CD4-positive, alpha-beta memory T cell (primary cell): ENCODE measurements around the gene P3H2. TPM values are rescaled to one million over a fixed set of nuclear protein-coding genes. Genes with fewer than 3 reads are reported as not detected.

Source experiments
- CTCF ChIA-PET: fragments of 350-600 bp; sonication (Branson Sonifier 250); formaldehyde crosslinking; loops from one replicate; lab custom pipeline; 2021; ENCODE audit warnings: inconsistent platforms; ENCODE audit not compliant: partially characterized antibody; lab: Charles Lee
- POLR2A ChIA-PET: fragments of 350-600 bp; sonication (Branson Sonifier 250); formaldehyde crosslinking; loops from one replicate; lab custom pipeline; 2021; ENCODE audit not compliant: partially characterized antibody; lab: Charles Lee
- DNase-seq, 5 donors: peaks; one replicate each; pipeline versions ENCODE4 v3.0.0 to v3.0.0-alpha.2; 2020 to 2022; ENCODE audit warnings: mixed read lengths in 1 of 5
- H3K27ac ChIP-seq: one replicate; pipeline ENCODE4 v1.7.0; 2013; ENCODE audit warnings: low read depth, low read length
- H3K27me3 ChIP-seq: 2 replicates; pipeline ENCODE4 v1.7.0; 2013; ENCODE audit warnings: mild to moderate bottlenecking, low read length, moderate library complexity; ENCODE audit not compliant: insufficient read depth
- H3K36me3 ChIP-seq: 2 replicates; pipeline ENCODE4 v1.7.0; 2013; ENCODE audit warnings: mild to moderate bottlenecking, low read length, moderate library complexity; ENCODE audit not compliant: insufficient read depth
- H3K4me1 ChIP-seq: 2 replicates; pipeline ENCODE4 v1.7.0; 2013; ENCODE audit warnings: mild to moderate bottlenecking, low read length, moderate library complexity; ENCODE audit not compliant: insufficient read depth
- H3K4me3 ChIP-seq, 2 donors: one replicate each; pipeline ENCODE4 v1.7.0; 2013; ENCODE audit warnings: low read length in 2 of 2, mild to moderate bottlenecking in 1 of 2
- H3K9me3 ChIP-seq, 2 donors: one replicate each; pipeline ENCODE4 v1.7.0; 2013; ENCODE audit warnings: low read length in 2 of 2, control low read depth in 1 of 2; ENCODE audit not compliant: control insufficient read depth in 1 of 2
- H3K27ac Mint-ChIP-seq, 7 donors: one replicate each; pipeline ENCODE4 v1.8.0; 2020 to 2021; ENCODE audit warnings: mixed read lengths in 7 of 7, mild to moderate bottlenecking in 6 of 7, inconsistent platforms in 3 of 7, moderate library complexity in 3 of 7
- H3K27me3 Mint-ChIP-seq, 2 donors: one replicate each; pipeline ENCODE4 v1.8.0; 2020 to 2021; ENCODE audit warnings: mixed read lengths in 2 of 2
- H3K36me3 Mint-ChIP-seq, 2 donors: one replicate each; pipeline ENCODE4 v1.8.0; 2020 to 2021; ENCODE audit warnings: mixed read lengths in 2 of 2, inconsistent platforms in 1 of 2, mild to moderate bottlenecking in 1 of 2
- H3K4me1 Mint-ChIP-seq, 4 donors: one replicate each; pipeline ENCODE4 v1.8.0; 2020 to 2021; ENCODE audit warnings: mixed read lengths in 4 of 4, mild to moderate bottlenecking in 1 of 4
- H3K4me3 Mint-ChIP-seq, 8 donors: one replicate each; pipeline ENCODE4 v1.8.0; 2020 to 2021; ENCODE audit warnings: mixed read lengths in 8 of 8, mild to moderate bottlenecking in 7 of 8, moderate library complexity in 6 of 8, inconsistent platforms in 3 of 8
- H3K9me3 Mint-ChIP-seq, 8 donors: one replicate each; pipeline ENCODE4 v1.8.0; 2020 to 2021; ENCODE audit warnings: mixed read lengths in 8 of 8, mild to moderate bottlenecking in 5 of 8, inconsistent platforms in 3 of 8, moderate library complexity in 1 of 8
- intact Hi-C: fragments of 100-400 bp; cut with micrococcal nuclease; formaldehyde crosslinking; loops from one replicate; pipeline ENCODE4 v1.15.1; 2023
- polyA plus RNA-seq, 2 donors: library from polyadenylated mRNA; unstranded; fragments of 300-500 nt; fragmentation: Illumina TruSeq; gene quantifications; one replicate each; pipeline ENCODE4 v1.2.3, GENCODE V29; 2021
- total RNA-seq, 2 experiments: library from RNA; stranded (reverse); gene quantifications; one replicate each; pipeline ENCODE4 v1.2.3, GENCODE V29; 2021

P3H2 gene
- total and polyA plus RNA-seq, 4 experiments from 2014 or later, result not detected

- Mint-ChIP-seq H3K9me3 (peaks cover 0 to 2% (median 0%) of the 10 kb centered on the region in 8 donors), H3K4me1 (peaks cover 0 to 2% (median under 1%) of the 10 kb centered on the region in 4 donors), H3K27ac (no peak overlapping the region), H3K36me3 (no peaks in the 10 kb centered on the region), H3K4me3 (no peak overlapping the region), H3K27me3 (peaks cover 14 to 21% of the 10 kb centered on the region in 2 donors)
- Histone ChIP-seq H3K4me3 (no peak overlapping the region), H3K9me3 (no peaks in the 10 kb centered on the region), H3K36me3 (no peaks in the 10 kb centered on the region), H3K27me3 (no peaks in the 10 kb centered on the region), H3K4me1 (no peaks in the 10 kb centered on the region), H3K27ac (no peak overlapping the region)
- DNase-seq, result no peak
- ChIA-PET POLR2A (no interaction called here), CTCF (interaction anchor here (0.7 kb wide), 1 partner anchor 217 kb away, joined by 3 read pairs; no protein-coding TSS in a partner anchor)
- intact Hi-C loops, result no loop called here
Measured at GRCh38 chr3:190125436-190126068, 4.9 kb upstream of the P3H2 start.

GRCh38 chr3:190124067-190124466 is 3.4 kb upstream of the P3H2 start:
- no peak for DNase-seq
- H3K27me3 Mint-ChIP-seq, result peaks cover 21 to 29% of the 10 kb centered on the region in 2 donors
- ChIA-PET POLR2A (no interaction called here), CTCF (no interaction called here)
- no peak overlapping the region for H3K4me3 Mint-ChIP-seq
- H3K4me1 Mint-ChIP-seq, result peaks cover 4 to 9% (median 8%) of the 10 kb centered on the region in 4 donors
- no peak overlapping the region for H3K27ac Mint-ChIP-seq
- no peak overlapping the region for H3K4me3 ChIP-seq
- H3K27ac ChIP-seq, result no peak overlapping the region
- H3K36me3 ChIP-seq, result no peaks in the 10 kb centered on the region
- H3K27me3 ChIP-seq, result no peaks in the 10 kb centered on the region
- no peaks in the 10 kb centered on the region for H3K36me3 Mint-ChIP-seq
- peaks cover 0 to 2% (median 0%) of the 10 kb centered on the region in 8 donors for H3K9me3 Mint-ChIP-seq
- intact Hi-C loops, result no loop called here
- no peaks in the 10 kb centered on the region for H3K4me1 ChIP-seq
- no peaks in the 10 kb centered on the region for H3K9me3 ChIP-seq

- H3K9me3 ChIP-seq, result no peaks in the 10 kb centered on the region
- H3K27me3 ChIP-seq, result no peaks in the 10 kb centered on the region
- intact Hi-C loops, result no loop called here
- Mint-ChIP-seq H3K27me3 (peaks cover 28 to 36% of the 10 kb centered on the region in 2 donors), H3K4me1 (peaks cover 6 to 9% (median 8%) of the 10 kb centered on the region in 4 donors), H3K36me3 (no peaks in the 10 kb centered on the region), H3K4me3 (peak overlapping the region in 1 of 8 donors; percentile 46), H3K27ac (no peak overlapping the region), H3K9me3 (peaks cover 0 to 4% (median 0%) of the 10 kb centered on the region in 8 donors)
- ChIA-PET CTCF (no interaction called here), POLR2A (no interaction called here)
- H3K4me1 ChIP-seq, result no peaks in the 10 kb centered on the region
- no peak for DNase-seq
- no peak overlapping the region for H3K27ac ChIP-seq
- H3K36me3 ChIP-seq, result no peaks in the 10 kb centered on the region
- H3K4me3 ChIP-seq, result no peak overlapping the region
Measured at GRCh38 chr3:190122198-190122771, 1.6 kb upstream of the P3H2 start.

GRCh38 chr3:190121383-190121782 is 686 bp upstream of the P3H2 start:
- Mint-ChIP-seq H3K27ac (no peak overlapping the region), H3K27me3 (peaks cover 30 to 36% of the 10 kb centered on the region in 2 donors), H3K36me3 (no peaks in the 10 kb centered on the region), H3K4me1 (peaks cover 6 to 9% (median 8%) of the 10 kb centered on the region in 4 donors), H3K4me3 (peak overlapping the region in 1 of 8 donors; percentile 38), H3K9me3 (peaks cover 0 to 4% (median 0%) of the 10 kb centered on the region in 8 donors)
- CTCF ChIA-PET, result no interaction called here
- DNase-seq, result no peak
- H3K9me3 ChIP-seq, result no peaks in the 10 kb centered on the region
- no peak overlapping the region for H3K4me3 ChIP-seq
- H3K27ac ChIP-seq, result no peak overlapping the region
- H3K27me3 ChIP-seq, result no peaks in the 10 kb centered on the region
- H3K4me1 ChIP-seq, result no peaks in the 10 kb centered on the region
- intact Hi-C loops, result no loop called here
- no peaks in the 10 kb centered on the region for H3K36me3 ChIP-seq
- POLR2A ChIA-PET, result no interaction called here

- Mint-ChIP-seq H3K36me3 (no peaks in the 10 kb centered on the region), H3K27me3 (peaks cover 30 to 36% of the 10 kb centered on the region in 2 donors), H3K4me3 (peak overlapping the region in 1 of 8 donors; percentile 36), H3K4me1 (peaks cover 6 to 9% (median 8%) of the 10 kb centered on the region in 4 donors), H3K9me3 (peaks cover 0 to 4% (median 0%) of the 10 kb centered on the region in 8 donors), H3K27ac (no peak overlapping the region)
- Histone ChIP-seq H3K9me3 (no peaks in the 10 kb centered on the region), H3K27ac (no peak overlapping the region), H3K4me3 (no peak overlapping the region), H3K36me3 (no peaks in the 10 kb centered on the region), H3K27me3 (no peaks in the 10 kb centered on the region), H3K4me1 (no peaks in the 10 kb centered on the region)
- POLR2A ChIA-PET, result no interaction called here
- intact Hi-C loops, result no loop called here
- CTCF ChIA-PET, result no interaction called here
- no peak for DNase-seq
Measured at GRCh38 chr3:190121061-190121377, 322 bp upstream of the P3H2 start.

- no peak overlapping the region for H3K27ac ChIP-seq
- Mint-ChIP-seq H3K36me3 (no peaks in the 10 kb centered on the region), H3K4me1 (peaks cover 6 to 9% (median 8%) of the 10 kb centered on the region in 4 donors), H3K27me3 (peaks cover 30 to 36% of the 10 kb centered on the region in 2 donors), H3K27ac (no peak overlapping the region), H3K9me3 (peaks cover 0 to 4% (median 0%) of the 10 kb centered on the region in 8 donors), H3K4me3 (peak overlapping the region; percentile 27 to 71 (median 56))
- ChIA-PET CTCF (no interaction called here), POLR2A (no interaction called here)
- H3K9me3 ChIP-seq, result no peaks in the 10 kb centered on the region
- DNase-seq, result peak in 1 of 5 donors; percentile 0
- intact Hi-C loops, result no loop called here
- H3K4me1 ChIP-seq, result no peaks in the 10 kb centered on the region
- no peaks in the 10 kb centered on the region for H3K36me3 ChIP-seq
- no peak overlapping the region for H3K4me3 ChIP-seq
- H3K27me3 ChIP-seq, result peaks cover 3% of the 10 kb centered on the region
Measured at GRCh38 chr3:190119461-190120268, 1.0 kb downstream of the P3H2 start.

GRCh38 chr3:190118438-190118837 is 2.3 kb downstream of the P3H2 start:
- intact Hi-C loops, result no loop called here
- Histone ChIP-seq H3K9me3 (no peaks in the 10 kb centered on the region), H3K36me3 (no peaks in the 10 kb centered on the region), H3K4me3 (no peak overlapping the region), H3K4me1 (no peaks in the 10 kb centered on the region), H3K27me3 (peaks cover 3% of the 10 kb centered on the region), H3K27ac (no peak overlapping the region)
- Mint-ChIP-seq H3K9me3 (peaks cover 0 to 4% (median under 1%) of the 10 kb centered on the region in 8 donors), H3K27ac (no peak overlapping the region), H3K36me3 (no peaks in the 10 kb centered on the region), H3K4me3 (peak overlapping the region in 2 of 8 donors; percentile 20 to 41), H3K4me1 (peaks cover 6 to 9% (median 8%) of the 10 kb centered on the region in 4 donors), H3K27me3 (peaks cover 30 to 39% of the 10 kb centered on the region in 2 donors)
- ChIA-PET CTCF (no interaction called here), POLR2A (no interaction called here)
- DNase-seq, result no peak
